ENCODE results near the gene WASHC4.

WASHC4 gene

GRCh38 chr12:105120551-105120950, 13.0 kb downstream of the WASHC4 start:
- H3K27ac ChIP-seq (ENCODE audit: low read depth, low read length), result no peak overlapping the region
- no peak for TF ChIP-seq EZH2phosphoT487 (IDR thresholded peaks at IDR 0.05; ENCODE audit: borderline replicate concordance, low read length)
- TF ChIP-seq CTCF (IDR thresholded peaks at IDR 0.05; ENCODE audit: low read depth, low read length, poor library complexity, severe bottlenecking), result no peak
- peaks cover 96% of the 10 kb centered on the region for H3K36me3 ChIP-seq (ENCODE audit: control insufficient read depth, low read length)
- no peak overlapping the region for H3K4me2 ChIP-seq (ENCODE audit: low read length)
- H3K9me3 ChIP-seq (ENCODE audit: control insufficient read depth, insufficient read depth, low read length), result no peaks in the 10 kb centered on the region
- H3K79me2 ChIP-seq (ENCODE audit: control insufficient read depth, low read length), result peaks cover 11% of the 10 kb centered on the region
- H3K4me1 ChIP-seq (ENCODE audit: control insufficient read depth, low read length), result no peaks in the 10 kb centered on the region
- H3K4me3 ChIP-seq (ENCODE audit: low read length), result no peak overlapping the region
- H3K27me3 ChIP-seq (ENCODE audit: control insufficient read depth, low read length), result no peaks in the 10 kb centered on the region
- H3K9me2 ChIP-seq (replicated peaks; ENCODE audit: control insufficient read depth, low read length), result no peaks in the 10 kb centered on the region
- no peaks in the 10 kb centered on the region for H4K20me1 ChIP-seq (ENCODE audit: control insufficient read depth, insufficient read depth, low read depth, low read length)
- H3F3A ChIP-seq (ENCODE audit: control insufficient read depth, insufficient read depth), result peaks cover 5% of the 10 kb centered on the region; the same call in 1 of the 2 replicates

- Histone ChIP-seq H3K4me2 (ENCODE audit: low read length) (no peak overlapping the region), H3K9me3 (ENCODE audit: control insufficient read depth, insufficient read depth, low read length) (no peaks in the 10 kb centered on the region), H3F3A (ENCODE audit: control insufficient read depth, insufficient read depth) (peaks cover 2% of the 10 kb centered on the region; the same call in 1 of the 2 replicates), H3K79me2 (ENCODE audit: control insufficient read depth, low read length) (peaks cover 12% of the 10 kb centered on the region; the same call in 1 of the 2 replicates), H3K4me3 (ENCODE audit: low read length) (no peak overlapping the region), H3K27ac (ENCODE audit: low read depth, low read length) (no peak overlapping the region), H3K9me2 (replicated peaks; ENCODE audit: control insufficient read depth, low read length) (no peaks in the 10 kb centered on the region), H3K27me3 (ENCODE audit: control insufficient read depth, low read length) (no peaks in the 10 kb centered on the region), H3K4me1 (ENCODE audit: control insufficient read depth, low read length) (no peaks in the 10 kb centered on the region), H4K20me1 (ENCODE audit: control insufficient read depth, insufficient read depth, low read depth, low read length) (no peaks in the 10 kb centered on the region), H3K36me3 (ENCODE audit: control insufficient read depth, low read length) (peaks cover 93% of the 10 kb centered on the region)
- no peak for TF ChIP-seq EZH2phosphoT487 (IDR thresholded peaks at IDR 0.05; ENCODE audit: borderline replicate concordance, low read length)
These were observed 30.7 kb downstream of the WASHC4 start for GRCh38 chr12:105138248-105138647.

GRCh38 chr12:105141320-105141922, 33.9 kb downstream of the WASHC4 start:
- Histone ChIP-seq H3K36me3 (ENCODE audit: control insufficient read depth, low read length) (peaks cover 90% of the 10 kb centered on the region), H4K20me1 (ENCODE audit: control insufficient read depth, insufficient read depth, low read depth, low read length) (no peaks in the 10 kb centered on the region)

GRCh38 chr12:105142259-105142658, 34.7 kb downstream of the WASHC4 start:
- peaks cover 90% of the 10 kb centered on the region for H3K36me3 ChIP-seq (ENCODE audit: control insufficient read depth, low read length)
- H3K4me2 ChIP-seq (ENCODE audit: low read length), result no peak overlapping the region
- no peaks in the 10 kb centered on the region for H3K9me3 ChIP-seq (ENCODE audit: control insufficient read depth, insufficient read depth, low read length)
- no peaks in the 10 kb centered on the region; the same call in 1 of the 2 replicates for H3F3A ChIP-seq (ENCODE audit: control insufficient read depth, insufficient read depth)
- no peaks in the 10 kb centered on the region for H4K20me1 ChIP-seq (ENCODE audit: control insufficient read depth, insufficient read depth, low read depth, low read length)
- H3K27me3 ChIP-seq (ENCODE audit: control insufficient read depth, low read length), result no peaks in the 10 kb centered on the region
- H3K9me2 ChIP-seq (replicated peaks; ENCODE audit: control insufficient read depth, low read length), result no peaks in the 10 kb centered on the region
- H3K27ac ChIP-seq (ENCODE audit: low read depth, low read length), result no peak overlapping the region
- no peak overlapping the region for H3K4me3 ChIP-seq (ENCODE audit: low read length)
- TF ChIP-seq CTCF (IDR thresholded peaks at IDR 0.05; ENCODE audit: low read depth, low read length, poor library complexity, severe bottlenecking) (no peak), EZH2phosphoT487 (IDR thresholded peaks at IDR 0.05; ENCODE audit: borderline replicate concordance, low read length) (no peak)
- H3K79me2 ChIP-seq (ENCODE audit: control insufficient read depth, low read length), result peaks cover 4% of the 10 kb centered on the region; the same call in 1 of the 2 replicates
- H3K4me1 ChIP-seq (ENCODE audit: control insufficient read depth, low read length), result no peaks in the 10 kb centered on the region

More at GRCh38 chr12:105141320-105141922, 33.9 kb downstream of the WASHC4 start:
- H3F3A ChIP-seq (ENCODE audit: control insufficient read depth, insufficient read depth), result no peaks in the 10 kb centered on the region; the same call in 1 of the 2 replicates
- no peaks in the 10 kb centered on the region for H3K9me3 ChIP-seq (ENCODE audit: control insufficient read depth, insufficient read depth, low read length)
- H3K9me2 ChIP-seq (replicated peaks; ENCODE audit: control insufficient read depth, low read length), result no peaks in the 10 kb centered on the region
- H3K4me2 ChIP-seq (ENCODE audit: low read length), result no peak overlapping the region
- no peaks in the 10 kb centered on the region for H3K4me1 ChIP-seq (ENCODE audit: control insufficient read depth, low read length)
- no peaks in the 10 kb centered on the region for H3K27me3 ChIP-seq (ENCODE audit: control insufficient read depth, low read length)
- H3K27ac ChIP-seq (ENCODE audit: low read depth, low read length), result no peak overlapping the region
- no peak for TF ChIP-seq EZH2phosphoT487 (IDR thresholded peaks at IDR 0.05; ENCODE audit: borderline replicate concordance, low read length)
- H3K4me3 ChIP-seq (ENCODE audit: low read length), result no peak overlapping the region
- peaks cover 4% of the 10 kb centered on the region; the same call in 1 of the 2 replicates for H3K79me2 ChIP-seq (ENCODE audit: control insufficient read depth, low read length)
